Measurements from ENCODE around the gene DEK. TPM values are rescaled to one million over a fixed set of nuclear protein-coding genes. Genes with fewer than 3 reads are reported as not detected.

Gene DEK
- total RNA-seq, 1 experiment from 2014 or later, result 108 TPM

- TF ChIP-seq ZBTB33 (IDR thresholded peaks at IDR 0.05; ENCODE audit: extremely low read depth, insufficient replicate concordance, low read length) (no peak), TCF7L2 (IDR thresholded peaks at IDR 0.05; ENCODE audit: borderline replicate concordance, extremely low read depth, insufficient read depth, insufficient read length) (no peak), CEBPB (IDR thresholded peaks at IDR 0.05; ENCODE audit: low read depth) (no peak), SP1 (IDR thresholded peaks at IDR 0.05; ENCODE audit: low read depth) (no peak), RAD21 (IDR thresholded peaks at IDR 0.05; ENCODE audit: low read depth) (no peak), EZH2phosphoT487 (IDR thresholded peaks at IDR 0.05; ENCODE audit: borderline replicate concordance) (no peak), ELF1 (IDR thresholded peaks at IDR 0.05; ENCODE audit: borderline replicate concordance, low read depth) (no peak), YY1 (IDR thresholded peaks at IDR 0.05; ENCODE audit: extremely low read depth, insufficient replicate concordance, low read depth, low read length) (no peak)
Observed at GRCh38 chr6:18213439-18213838, 50.9 kb downstream of the DEK start (continued).

- RAD21 ChIA-PET (ENCODE audit: low non-redundant PET in 1 of 2, low total read pairs in 2 of 2, uncharacterized antibody in 2 of 2, unreplicated experiment in 2 of 2), result no interaction called here
- POLR2A ChIA-PET, result no interaction called here
- no peak overlapping the region for H3K27ac ChIP-seq (ENCODE audit: low read depth, low read length)
- no peaks in the 10 kb centered on the region for H3K9me2 ChIP-seq (ENCODE audit: insufficient read depth)
- CTCF ChIA-PET, result no interaction called here
- H3K4me1 ChIP-seq (ENCODE audit: control insufficient read depth in 1 of 2, insufficient read depth in 2 of 2, low read length in 2 of 2), result no peaks in the 10 kb centered on the region
- no peak overlapping the region for H3K4me2 ChIP-seq (ENCODE audit: low read length)
- DNase-seq (ENCODE audit: low read depth, low spot score) (no peak), ATAC-seq (no peak)
- no peaks in the 10 kb centered on the region for H3K79me2 ChIP-seq (ENCODE audit: insufficient read depth, low read length)
- TF ChIP-seq EZH2 (IDR thresholded peaks at IDR 0.05) (no peak), SP1 (IDR thresholded peaks at IDR 0.05; ENCODE audit: low read depth) (no peak), CTCF (IDR thresholded peaks at IDR 0.05 in 2 of 3, conservative IDR thresholded peaks at IDR 0.05 in 1 of 3; ENCODE audit: borderline replicate concordance in 1 of 3, insufficient read depth in 1 of 3, low read depth in 2 of 3, low read length in 2 of 3) (no peak), REST (IDR thresholded peaks at IDR 0.05; ENCODE audit: low read depth) (no peak), POLR2A (IDR thresholded peaks at IDR 0.05; ENCODE audit: borderline replicate concordance, extremely low read depth, insufficient read depth, insufficient read length) (no peak), ELF1 (IDR thresholded peaks at IDR 0.05; ENCODE audit: borderline replicate concordance, low read depth) (no peak), SIN3A (IDR thresholded peaks at IDR 0.05; ENCODE audit: low read depth) (no peak), ZBTB33 (IDR thresholded peaks at IDR 0.05; ENCODE audit: extremely low read depth, insufficient replicate concordance, low read length) (no peak), POLR2AphosphoS5 (IDR thresholded peaks at IDR 0.05; ENCODE audit: low read depth, low read length) (no peak)
- H3K4me3 ChIP-seq (replicated peaks in 1 of 2; ENCODE audit: low read depth in 1 of 2, low read length in 2 of 2), result no peak overlapping the region
- no peak overlapping the region for H3K9ac ChIP-seq (ENCODE audit: low read length)
- H3K9me3 ChIP-seq (ENCODE audit: control insufficient read depth in 1 of 2, insufficient read depth in 1 of 2, low read depth in 1 of 2, low read length in 2 of 2), result no peaks in the 10 kb centered on the region
- no peaks in the 10 kb centered on the region for H3K36me3 ChIP-seq (ENCODE audit: control insufficient read depth in 1 of 2, insufficient read depth in 2 of 2, low read length in 2 of 2)
- intact Hi-C loops (cut with micrococcal nuclease), result no loop called here
- no peak overlapping the region for H2AFZ ChIP-seq (ENCODE audit: low read depth, low read length, poor library complexity, severe bottlenecking)
- H3K27me3 ChIP-seq (ENCODE audit: insufficient read depth, low read length), result no peaks in the 10 kb centered on the region
- no peaks in the 10 kb centered on the region for H4K20me1 ChIP-seq (ENCODE audit: insufficient read depth)
- BruUV-seq (replicated peaks), result no TSS peak
Observed at GRCh38 chr6:18212231-18212630, 52.1 kb downstream of the DEK start.

Data from HCT116 (cell line).